Panc1 (cell line): ENCODE results near the gene PNPLA8. TPM values are rescaled to one million over a fixed set of nuclear protein-coding genes. Genes with fewer than 3 reads are reported as not detected.

Experiments
- ATAC-seq: fragments of 200-7000 bp; cut with Tn5 transposase; 2 replicates; pipeline ENCODE4 v1.9.1; 2020; ENCODE audit warnings: mild to moderate bottlenecking, moderate library complexity
- BruUV-seq: library from RNA; stranded (reverse); fragments of 400-500 nt; replicated peaks from 2 replicates; lab custom pipeline; 2021; lab: Mats Ljungman, UMichigan
- CTCF ChIA-PET: fragments of 300-600 bp; sonication (Branson Sonifier 250); formaldehyde crosslinking; loops from one replicate; lab custom pipeline; 2022; ENCODE audit warnings: antibody characterized with exemption; lab: Charles Lee
- POLR2A ChIA-PET: fragments of 300-600 bp; sonication (Branson Sonifier 250); formaldehyde crosslinking; loops from one replicate; lab custom pipeline; 2022; ENCODE audit warnings: antibody characterized with exemption; lab: Charles Lee
- DNase-seq: peaks from one replicate; pipeline ENCODE4 v3.0.0-alpha.2; 2010; ENCODE audit warnings: low read depth, low spot score
- H3K27ac ChIP-seq: 2 replicates; pipeline ENCODE4 v1.5.1; 2011; ENCODE audit warnings: mild to moderate bottlenecking, low read length, inconsistent platforms
- H3K27me3 ChIP-seq: fragments of 200-500 bp; sonication (Bioruptor generic); 2 replicates; pipeline ENCODE4 v1.6.0; 2014; ENCODE audit warnings: low read length, inconsistent platforms; ENCODE audit not compliant: control insufficient read depth, insufficient read depth
- H3K36me3 ChIP-seq: fragments of 200-500 bp; sonication (Bioruptor generic); 2 replicates; pipeline ENCODE4 v1.5.1; 2014; ENCODE audit warnings: inconsistent platforms, mild to moderate bottlenecking, low read length, moderate library complexity; ENCODE audit not compliant: control insufficient read depth, insufficient read depth
- H3K4me1 ChIP-seq: 2 replicates; pipeline ENCODE4 v1.5.1; 2011; ENCODE audit warnings: inconsistent platforms, mild to moderate bottlenecking, low read length, moderate library complexity; ENCODE audit not compliant: control insufficient read depth, insufficient read depth
- H3K4me3 ChIP-seq, 2 experiments: 2 replicates each; pipeline ENCODE4 v1.5.1; 2011 to 2012; ENCODE audit warnings: low read depth in 2 of 2, low read length in 2 of 2, mild to moderate bottlenecking in 2 of 2, inconsistent platforms in 1 of 2, moderate library complexity in 1 of 2
- H3K9me3 ChIP-seq: fragments of 200-500 bp; sonication (Bioruptor generic); 2 replicates; pipeline ENCODE4 v1.5.1; 2014; ENCODE audit warnings: low read depth, mild to moderate bottlenecking, inconsistent platforms, low read length, moderate library complexity; ENCODE audit not compliant: control insufficient read depth, insufficient read depth
- POLR2AphosphoS5 ChIP-seq: IDR thresholded peaks from 2 replicates; pipeline ENCODE4 v1.6.1; 2012; ENCODE audit warnings: mild to moderate bottlenecking, low read depth, low read length, moderate library complexity
- SIN3A ChIP-seq: IDR thresholded peaks from 2 replicates; pipeline ENCODE4 v1.6.1; 2012; ENCODE audit warnings: low read depth, mild to moderate bottlenecking, low read length, moderate library complexity, borderline replicate concordance; ENCODE audit not compliant: insufficient read depth
- TCF7L2 ChIP-seq: IDR thresholded peaks from 2 replicates; pipeline ENCODE4 v1.6.1; 2011; ENCODE audit warnings: mild to moderate bottlenecking, low read depth, low read length, inconsistent platforms
- in situ Hi-C: cut with HindIII; loops from 2 replicates; pipeline ENCODE4 v1.10.0; 2016; ENCODE audit warnings: low sequenced_read_pairs, low pct_unique_long_range_greater_than_20kb
- intact Hi-C: fragments of 100-400 bp; cut with micrococcal nuclease; formaldehyde crosslinking; loops from one replicate; pipeline ENCODE4 v1.10.0; 2022; ENCODE audit not compliant: unreplicated experiment
- total RNA-seq: library from RNA; stranded (reverse); gene quantifications from one replicate; pipeline ENCODE4 v1.2.1, GENCODE V29; 2021; ENCODE audit not compliant: unreplicated experiment
- TF ChIP-seq, protein P1 (sequence below): fragments of 450-650 bp; IDR thresholded peaks from 2 replicates; pipeline ENCODE4 v1.5.1; 2017; ENCODE audit warnings: mild to moderate bottlenecking
- TF ChIP-seq, protein P2 (sequence below), 2 experiments: IDR thresholded peaks; 2 replicates each; pipeline ENCODE4 v1.6.1; 2011 to 2012; ENCODE audit warnings: low read depth in 2 of 2, control low read depth in 1 of 2, low read length in 1 of 2, mild to moderate bottlenecking in 1 of 2, moderate library complexity in 1 of 2; ENCODE audit not compliant: insufficient read depth in 1 of 2

Gene PNPLA8
- total RNA-seq, 1 experiment from 2014 or later, result 18.1 TPM

- H3K27ac ChIP-seq, result no peak overlapping the region
- peaks cover 39% of the 10 kb centered on the region for H3K27me3 ChIP-seq
- no peaks in the 10 kb centered on the region for H3K9me3 ChIP-seq
- no peaks in the 10 kb centered on the region for H3K36me3 ChIP-seq
- in situ Hi-C loops, result no loop called here
- ChIA-PET POLR2A (no interaction called here), CTCF (no interaction called here)
- no peak for TF ChIP-seq SIN3A
- no peak for TF ChIP-seq TCF7L2
- TF ChIP-seq, protein P1, sequence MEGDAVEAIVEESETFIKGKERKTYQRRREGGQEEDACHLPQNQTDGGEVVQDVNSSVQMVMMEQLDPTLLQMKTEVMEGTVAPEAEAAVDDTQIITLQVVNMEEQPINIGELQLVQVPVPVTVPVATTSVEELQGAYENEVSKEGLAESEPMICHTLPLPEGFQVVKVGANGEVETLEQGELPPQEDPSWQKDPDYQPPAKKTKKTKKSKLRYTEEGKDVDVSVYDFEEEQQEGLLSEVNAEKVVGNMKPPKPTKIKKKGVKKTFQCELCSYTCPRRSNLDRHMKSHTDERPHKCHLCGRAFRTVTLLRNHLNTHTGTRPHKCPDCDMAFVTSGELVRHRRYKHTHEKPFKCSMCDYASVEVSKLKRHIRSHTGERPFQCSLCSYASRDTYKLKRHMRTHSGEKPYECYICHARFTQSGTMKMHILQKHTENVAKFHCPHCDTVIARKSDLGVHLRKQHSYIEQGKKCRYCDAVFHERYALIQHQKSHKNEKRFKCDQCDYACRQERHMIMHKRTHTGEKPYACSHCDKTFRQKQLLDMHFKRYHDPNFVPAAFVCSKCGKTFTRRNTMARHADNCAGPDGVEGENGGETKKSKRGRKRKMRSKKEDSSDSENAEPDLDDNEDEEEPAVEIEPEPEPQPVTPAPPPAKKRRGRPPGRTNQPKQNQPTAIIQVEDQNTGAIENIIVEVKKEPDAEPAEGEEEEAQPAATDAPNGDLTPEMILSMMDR, result no peak
- no peak for TF ChIP-seq POLR2AphosphoS5
- TF ChIP-seq, protein P2, sequence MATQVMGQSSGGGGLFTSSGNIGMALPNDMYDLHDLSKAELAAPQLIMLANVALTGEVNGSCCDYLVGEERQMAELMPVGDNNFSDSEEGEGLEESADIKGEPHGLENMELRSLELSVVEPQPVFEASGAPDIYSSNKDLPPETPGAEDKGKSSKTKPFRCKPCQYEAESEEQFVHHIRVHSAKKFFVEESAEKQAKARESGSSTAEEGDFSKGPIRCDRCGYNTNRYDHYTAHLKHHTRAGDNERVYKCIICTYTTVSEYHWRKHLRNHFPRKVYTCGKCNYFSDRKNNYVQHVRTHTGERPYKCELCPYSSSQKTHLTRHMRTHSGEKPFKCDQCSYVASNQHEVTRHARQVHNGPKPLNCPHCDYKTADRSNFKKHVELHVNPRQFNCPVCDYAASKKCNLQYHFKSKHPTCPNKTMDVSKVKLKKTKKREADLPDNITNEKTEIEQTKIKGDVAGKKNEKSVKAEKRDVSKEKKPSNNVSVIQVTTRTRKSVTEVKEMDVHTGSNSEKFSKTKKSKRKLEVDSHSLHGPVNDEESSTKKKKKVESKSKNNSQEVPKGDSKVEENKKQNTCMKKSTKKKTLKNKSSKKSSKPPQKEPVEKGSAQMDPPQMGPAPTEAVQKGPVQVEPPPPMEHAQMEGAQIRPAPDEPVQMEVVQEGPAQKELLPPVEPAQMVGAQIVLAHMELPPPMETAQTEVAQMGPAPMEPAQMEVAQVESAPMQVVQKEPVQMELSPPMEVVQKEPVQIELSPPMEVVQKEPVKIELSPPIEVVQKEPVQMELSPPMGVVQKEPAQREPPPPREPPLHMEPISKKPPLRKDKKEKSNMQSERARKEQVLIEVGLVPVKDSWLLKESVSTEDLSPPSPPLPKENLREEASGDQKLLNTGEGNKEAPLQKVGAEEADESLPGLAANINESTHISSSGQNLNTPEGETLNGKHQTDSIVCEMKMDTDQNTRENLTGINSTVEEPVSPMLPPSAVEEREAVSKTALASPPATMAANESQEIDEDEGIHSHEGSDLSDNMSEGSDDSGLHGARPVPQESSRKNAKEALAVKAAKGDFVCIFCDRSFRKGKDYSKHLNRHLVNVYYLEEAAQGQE (IDR thresholded peaks at IDR 0.05; ENCODE audit: insufficient read depth in 1 of 2, low read depth in 2 of 2, low read length in 1 of 2), result no peak
- H3K4me3 ChIP-seq, result no peak overlapping the region
- BruUV-seq, result no TSS peak
- intact Hi-C loops, result no loop called here
- DNase-seq (no peak), ATAC-seq (no peak)
- no peaks in the 10 kb centered on the region for H3K4me1 ChIP-seq
Observed at GRCh38 chr7:108461840-108462239, 64.1 kb downstream of the PNPLA8 start.

DNA sequence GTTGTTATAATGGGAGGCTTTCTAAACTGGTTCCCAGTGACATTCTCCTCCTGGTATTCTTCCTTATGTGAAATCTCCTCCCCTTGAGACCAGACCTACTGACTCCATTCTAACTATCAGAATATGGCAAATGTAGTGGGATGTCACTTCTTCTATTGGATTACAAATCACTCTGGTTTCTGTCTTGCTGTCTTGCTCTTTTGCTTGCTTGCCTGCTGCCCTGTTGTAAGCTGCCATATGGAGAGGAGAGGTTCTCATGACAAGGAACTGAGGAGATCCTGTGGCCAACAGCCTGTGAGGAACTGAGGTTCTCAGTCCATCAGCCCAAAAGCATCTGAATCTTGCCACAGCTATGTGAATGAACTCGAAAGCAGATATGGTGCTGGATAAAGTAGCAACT, 65.0 kb downstream of the PNPLA8 start:
- ATAC-seq, result no peak
- ChIA-PET CTCF (no interaction called here), POLR2A (interaction anchor here (0.6 kb wide), 1 partner anchor 229 kb away, joined by 3 read pairs; no protein-coding TSS in a partner anchor)
- BruUV-seq, result no TSS peak
- no peak overlapping the region for H3K27ac ChIP-seq
- no peak overlapping the region for H3K4me3 ChIP-seq
- TF ChIP-seq, protein P2 (IDR thresholded peaks at IDR 0.05; ENCODE audit: insufficient read depth in 1 of 2, low read depth in 2 of 2, low read length in 1 of 2), result no peak
- TF ChIP-seq, protein P1, result no peak
- no peaks in the 10 kb centered on the region for H3K4me1 ChIP-seq
- H3K36me3 ChIP-seq, result no peaks in the 10 kb centered on the region
- intact Hi-C loops (no loop called here), in situ Hi-C loops (no loop called here)
- H3K9me3 ChIP-seq, result no peaks in the 10 kb centered on the region
- peaks cover 41% of the 10 kb centered on the region for H3K27me3 ChIP-seq
- DNase-seq, result no peak
